GM12878 (cell line): Measurements from ENCODE around the gene BCR. TPM values are rescaled to one million over a fixed set of nuclear protein-coding genes. Genes with fewer than 3 reads are reported as not detected.

Experiments
- ATAC-seq: fragments of 200-7000 bp; cut with Tn5 transposase; 3 replicates; pipeline ENCODE4 v1.9.1; 2020; ENCODE audit warnings: mild to moderate bottlenecking, moderate library complexity
- BruUV-seq: library from RNA; stranded (reverse); fragments of 400-500 nt; replicated peaks from 2 replicates; lab custom pipeline; 2021; lab: Mats Ljungman, UMichigan
- CTCF ChIA-PET: fragments of 300-600 bp; sonication (Branson Sonifier 250); formaldehyde crosslinking; extraction: SDS; loops from one replicate; lab custom pipeline; 2021; ENCODE audit warnings: inconsistent platforms; lab: Yijun Ruan, JAX
- POLR2A ChIA-PET: fragments of 350-600 bp; formaldehyde crosslinking; extraction: SDS; loops from one replicate; lab custom pipeline; 2021; ENCODE audit warnings: inconsistent platforms; lab: Charles Lee
- RAD21 ChIA-PET: fragments of 300-600 bp; sonication (Branson Sonifier 250); formaldehyde crosslinking; loops from one replicate; lab custom pipeline; 2023; ENCODE audit warnings: antibody characterized with exemption; ENCODE audit not compliant: unreplicated experiment; lab: Charles Lee
- SMC1A ChIA-PET: fragments of 300-600 bp; sonication (Branson Sonifier 250); formaldehyde crosslinking; loops from one replicate; lab custom pipeline; 2023; ENCODE audit not compliant: unreplicated experiment, uncharacterized antibody; lab: Charles Lee
- DNase-seq: peaks from one replicate; pipeline ENCODE4 v3.0.0-alpha.2; 2011; ENCODE audit warnings: low read depth, low spot score
- FAIRE-seq: peaks from 3 replicates; lab custom pipeline; 2011; peaks lifted over from hg19 to GRCh38; lab: Jason Lieb, UNC
- H2AFZ ChIP-seq: 2 replicates; pipeline ENCODE4 v1.6.0; 2011; ENCODE audit warnings: low read depth, low read length, control low read depth; ENCODE audit not compliant: control insufficient read depth
- H3K27ac ChIP-seq: 2 replicates; pipeline ENCODE4 v1.5.1; 2011; ENCODE audit warnings: control low read depth; ENCODE audit not compliant: control insufficient read depth, insufficient read depth
- H3K27me3 ChIP-seq, 2 experiments: replicated peaks in 1 of 2; 2 replicates each; pipeline versions ENCODE4 v1.6.0 to v1.6.1; 2011; ENCODE audit warnings: low read length in 1 of 2; ENCODE audit not compliant: control insufficient read depth in 2 of 2, insufficient read depth in 2 of 2
- H3K36me3 ChIP-seq, 2 experiments: 2 replicates each; pipeline ENCODE4 v1.5.1; 2011; ENCODE audit warnings: low read length in 1 of 2; ENCODE audit not compliant: control insufficient read depth in 2 of 2, insufficient read depth in 2 of 2
- H3K4me1 ChIP-seq: 2 replicates; pipeline ENCODE4 v1.6.1; 2011; ENCODE audit warnings: mild to moderate bottlenecking, low read length, moderate library complexity, mixed read lengths; ENCODE audit not compliant: control insufficient read depth, insufficient read depth
- H3K4me2 ChIP-seq: 2 replicates; pipeline ENCODE4 v1.6.0; 2011; ENCODE audit warnings: control low read depth; ENCODE audit not compliant: control insufficient read depth, insufficient read depth
- H3K4me3 ChIP-seq: fragments of 200-600 bp; sonication (generic); 2 replicates; pipeline ENCODE4 v1.5.1; 2016
- H3K79me2 ChIP-seq: 2 replicates; pipeline ENCODE4 v1.6.0; 2011; ENCODE audit warnings: low read length; ENCODE audit not compliant: control insufficient read depth, insufficient read depth
- H3K9ac ChIP-seq: 2 replicates; pipeline ENCODE4 v1.8.0; 2011; ENCODE audit warnings: low read length, control low read depth, mixed read lengths; ENCODE audit not compliant: control insufficient read depth, insufficient read depth
- H3K9me3 ChIP-seq: replicated peaks from 3 replicates; pipeline ENCODE4 v1.5.1; 2011; ENCODE audit warnings: mild to moderate bottlenecking, low read length; ENCODE audit not compliant: control insufficient read depth, insufficient read depth
- H4K20me1 ChIP-seq: 2 replicates; pipeline ENCODE4 v1.6.0; 2011; ENCODE audit not compliant: control insufficient read depth, insufficient read depth
- ATF7 ChIP-seq: fragments of 450-650 bp; IDR thresholded peaks from 2 replicates; pipeline ENCODE4 v1.6.1; 2016; ENCODE audit warnings: low read depth, mild to moderate bottlenecking
- CUX1 ChIP-seq: IDR thresholded peaks from 2 replicates; pipeline ENCODE4 v1.6.1; 2012; ENCODE audit warnings: improper control_type of control experiment, low read depth, low read length; ENCODE audit not compliant: insufficient replicate concordance
- E2F4 ChIP-seq: IDR thresholded peaks from 2 replicates; pipeline ENCODE4 v1.6.1; 2012; ENCODE audit warnings: low read depth, low read length, improper control_type of control experiment
- E2F8 ChIP-seq: fragments of 450-650 bp; IDR thresholded peaks from 2 replicates; pipeline ENCODE4 v1.6.1; 2018; ENCODE audit warnings: mild to moderate bottlenecking, low read depth, moderate library complexity; ENCODE audit not compliant: partially characterized antibody
- MLLT1 ChIP-seq: fragments of 450-650 bp; IDR thresholded peaks from 2 replicates; pipeline ENCODE4 v1.6.1; 2016; ENCODE audit warnings: mild to moderate bottlenecking
- NFXL1 ChIP-seq: fragments of 450-650 bp; IDR thresholded peaks from 2 replicates; pipeline ENCODE4 v1.6.1; 2017; ENCODE audit warnings: antibody characterized with exemption, mild to moderate bottlenecking, borderline replicate concordance
- RELB ChIP-seq: fragments of 450-650 bp; IDR thresholded peaks from 2 replicates; pipeline ENCODE4 v1.6.1; 2017; ENCODE audit warnings: low read depth, mild to moderate bottlenecking, moderate library complexity
- YY1 ChIP-seq: IDR thresholded peaks from 2 replicates; pipeline ENCODE4 v1.6.1; 2011; ENCODE audit warnings: low read depth, mild to moderate bottlenecking, low read length
- WGBS: methylation state at CpG from one replicate; pipeline ENCODE4 v1.1.6; 2016; ENCODE audit warnings: low lambda C conversion rate; ENCODE audit not compliant: insufficient replicate concordance, insufficient coverage; ENCODE audit errors: missing lambda C conversion rate; 5-methylcytosine and 5-hydroxymethylcytosine counted together
- in situ Hi-C: fragments of 300-500 bp; cut with MboI; formaldehyde crosslinking; loops from 9 replicates; pipeline ENCODE4 v1.14.3; 2018; ENCODE audit warnings: mixed read lengths
- intact Hi-C: fragments of 100-400 bp; cut with micrococcal nuclease; formaldehyde crosslinking; loops from one replicate; pipeline ENCODE4 v1.14.2; 2022; ENCODE audit not compliant: unreplicated experiment
- polyA plus RNA-seq, 11 experiments: library from polyadenylated mRNA; depleted of rRNA in 4 of 11; unstranded in 6 of 11; stranded (reverse) in 5 of 11; fragments of >200 nt; fragmentation: Nextera tagmentation in 4 of 11; fragmentation: Illumina TruSeq in 1 of 11; extraction: Ambion mirVana in 4 of 11; extraction: Trizol in 1 of 11; gene quantifications; 1 replicate in 1 of 11; 2 replicates in 10 of 11; pipeline versions ENCODE4 v1.2.1 to v1.2.3, GENCODE V29; 2011 to 2016; ENCODE audit warnings: inconsistent platforms in 2 of 11, missing spikeins in 2 of 11, low read depth in 1 of 11
- total RNA-seq, 4 experiments: library from RNA; depleted of rRNA in 3 of 4; stranded (reverse); fragments of >200 nt in 3 of 4; fragmentation: Illumina TruSeq in 1 of 4; extraction: Trizol in 1 of 4; gene quantifications; 2 replicates each; pipeline versions ENCODE4 v1.2.1 to v1.2.3, GENCODE V29; 2013 to 2021

BCR gene
- total and polyA plus RNA-seq, 10 of the 15 experiments (the other 5 are each of a cell fraction or from before 2014, with no cell fraction given) = 1.7 to 64.7 (median 18.4) TPM

GRCh38 chr22:23276656-23277582, 96.6 kb downstream of the BCR start:
- no peak for ATAC-seq
- no TSS peak for BruUV-seq
- Histone ChIP-seq H3K4me2 (no peak overlapping the region), H3K9me3 (no peaks in the 10 kb centered on the region), H3K27me3 (no peaks in the 10 kb centered on the region), H3K4me3 (no peak overlapping the region), H4K20me1 (no peaks in the 10 kb centered on the region), H3K36me3 (peaks cover 5 to 23% of the 10 kb centered on the region in 2 experiments; a peak in 3 of 4 replicates), H3K4me1 (peaks cover 11% of the 10 kb centered on the region), H3K27ac (no peak overlapping the region), H3K9ac (no peak overlapping the region), H2AFZ (no peak overlapping the region), H3K79me2 (no peaks in the 10 kb centered on the region)
- no peak for DNase-seq
- WGBS = 51% methylated on average over 20 of the region's 20 CpGs
- TF ChIP-seq CUX1 = no peak
- no peak for TF ChIP-seq MLLT1
- no peak for TF ChIP-seq RELB
- TF ChIP-seq ATF7 = no peak
- no peak for TF ChIP-seq E2F4
- no peak for TF ChIP-seq E2F8
- no peak for TF ChIP-seq YY1
- TF ChIP-seq NFXL1 = no peak
- POLR2A ChIA-PET = no interaction called here
- CTCF ChIA-PET = interaction anchor here (0.5 to 2.7 kb wide), 5 partner anchors 13 to 317 kb away, joined by 3 to 9 read pairs (median 3); no protein-coding TSS in a partner anchor
- FAIRE-seq = no peak
- in situ Hi-C loops (loop anchor here (5.0 to 25.0 kb wide), 2 partner anchors 100 to 465 kb away; no protein-coding TSS in a partner anchor), intact Hi-C loops (no loop called here)
- RAD21 ChIA-PET = interaction anchor here (1.8 to 2.0 kb wide), 2 partner anchors 99 to 109 kb away, joined by 3 to 6 read pairs; no protein-coding TSS in a partner anchor
- SMC1A ChIA-PET = interaction anchor here (0.8 kb wide), 1 partner anchor 93 kb away, joined by 3 read pairs; no protein-coding TSS in a partner anchor
